Stimulated activated CD4-positive, alpha-beta T cell treated with anti-CD3 and anti-CD28 coated beads, Interleukin-1b, Interleukin-23, amount 100 ng/mL, for 24 hours (primary cell): Measurements from ENCODE around the gene NEDD9.

Source experiments
- DNase-seq, 4 experiments: peaks; one replicate each; pipeline ENCODE4 v3.0.0-alpha.2; 2020; ENCODE audit warnings: low read depth in 4 of 4, low spot score in 1 of 4

The NEDD9 gene

GRCh38 chr6:11146117-11146826 lies 86.2 kb downstream of the NEDD9 start:
- DNase-seq = no peak

- peak; percentile 42 to 61 (median 57) for DNase-seq
Measured at GRCh38 chr6:11144393-11144851, 88.0 kb downstream of the NEDD9 start.

- no peak for DNase-seq
Measured at GRCh38 chr6:11143394-11144371, 88.8 kb downstream of the NEDD9 start.

GRCh38 chr6:11142296-11143027 lies 90.0 kb downstream of the NEDD9 start:
- DNase-seq = no peak

GRCh38 chr6:11141295-11141694 lies 91.2 kb downstream of the NEDD9 start:
- no peak for DNase-seq

- DNase-seq = no peak
Measured at GRCh38 chr6:11140056-11140455, 92.4 kb downstream of the NEDD9 start.

- DNase-seq = no peak
Measured at GRCh38 chr6:11139051-11139960, 93.2 kb downstream of the NEDD9 start.

- no peak for DNase-seq
Measured at GRCh38 chr6:11136809-11137208, 95.7 kb downstream of the NEDD9 start.
